Gastroesophageal sphincter (tissue), 3 donors: ENCODE results near the gene GRB2.

Experiments used
- CTCF ChIP-seq, 4 experiments: fragments of 200-600 bp in 2 of 4; fragments of 450-650 bp in 2 of 4; sonication (generic) in 1 of 4; IDR thresholded peaks; one replicate each; pipeline ENCODE4 v1.5.1; 2017 to 2019; ENCODE audit warnings: antibody characterized with exemption in 4 of 4, mild to moderate bottlenecking in 2 of 4, moderate library complexity in 2 of 4
- POLR2A ChIP-seq, 2 donors: fragments of 450-650 bp; IDR thresholded peaks; one replicate each; pipeline ENCODE4 v1.6.1; 2017; ENCODE audit warnings: antibody characterized with exemption in 2 of 2, mild to moderate bottlenecking in 2 of 2, moderate library complexity in 1 of 2
- POLR2AphosphoS5 ChIP-seq: sonication (generic); formaldehyde crosslinking; IDR thresholded peaks from one replicate; pipeline ENCODE4 v1.6.1; 2017; ENCODE audit warnings: antibody characterized with exemption

DNA sequence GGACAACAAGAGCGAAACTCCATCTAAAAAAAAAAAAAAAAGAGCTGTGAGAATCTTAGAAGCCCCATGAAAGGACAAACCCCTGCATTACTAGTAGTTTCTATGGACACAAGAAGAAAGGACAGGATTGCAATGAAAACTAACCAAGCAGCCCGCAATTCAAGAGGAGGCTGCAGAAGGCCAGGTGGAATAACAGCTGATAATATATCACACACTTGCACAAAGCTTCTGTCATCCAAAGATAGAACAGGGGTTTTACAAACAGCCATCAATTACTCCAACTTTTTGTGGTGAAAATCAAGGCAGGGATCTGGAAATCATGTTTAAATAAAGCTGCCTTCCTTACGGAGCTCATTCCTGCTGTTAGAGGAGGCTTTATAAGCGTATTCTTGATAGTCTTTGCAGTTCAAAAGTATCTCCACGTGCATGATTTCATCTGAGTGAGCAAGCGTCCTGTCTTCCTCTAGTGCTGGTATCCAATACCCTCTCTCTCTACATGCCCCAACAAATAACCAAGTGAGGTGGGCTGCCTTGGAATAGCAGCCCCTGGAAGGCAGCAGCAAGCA lies 27.8 kb upstream of the GRB2 start:
- no peak for TF ChIP-seq POLR2AphosphoS5
- no peak for TF ChIP-seq CTCF (IDR thresholded peaks at IDR 0.05)
- no peak for TF ChIP-seq POLR2A (IDR thresholded peaks at IDR 0.05)
